Transverse colon (tissue), 4 donors: ENCODE measurements around the gene DDHD1. TPM values are rescaled to one million over a fixed set of nuclear protein-coding genes. Genes with fewer than 3 reads are reported as not detected.
A peak's percentile ranks its signal among the peaks of the same experiment; 100 is the strongest.

Source experiments
- DNase-seq: peaks from one replicate; pipeline ENCODE4 v3.0.0-alpha.2; 2019
- H3K27ac ChIP-seq, 4 donors: fragments of 200-600 bp; sonication (generic); 2 replicates each; pipeline ENCODE4 v1.5.1; 2016 to 2018; ENCODE audit warnings: inconsistent platforms in 4 of 4
- H3K27me3 ChIP-seq: fragments of 200-600 bp; sonication (generic); 2 replicates; pipeline ENCODE4 v1.5.1; 2017; ENCODE audit warnings: inconsistent platforms
- H3K36me3 ChIP-seq, 4 donors: fragments of 200-600 bp; sonication (generic); 2 replicates each; pipeline ENCODE4 v1.5.1; 2017 to 2019; ENCODE audit warnings: inconsistent platforms in 4 of 4
- H3K4me1 ChIP-seq, 4 donors: fragments of 200-600 bp; sonication (generic); 2 replicates each; pipeline ENCODE4 v1.5.1; 2017 to 2020; ENCODE audit warnings: inconsistent platforms in 4 of 4
- H3K4me3 ChIP-seq, 4 donors: fragments of 200-600 bp; sonication (generic); 1 replicate in 1 of 4; 2 replicates in 3 of 4; pipeline versions ENCODE4 v1.5.1 to v1.6.1; 2017 to 2019; ENCODE audit warnings: inconsistent platforms in 4 of 4
- H3K9me3 ChIP-seq, 2 donors: fragments of 200-600 bp; sonication (generic); 2 replicates each; pipeline ENCODE4 v1.5.1; 2017 to 2019; ENCODE audit warnings: inconsistent platforms in 2 of 2
- CTCF ChIP-seq, 5 experiments: fragments of 200-600 bp in 3 of 5; fragments of 450-650 bp in 2 of 5; sonication (generic) in 3 of 5; IDR thresholded peaks; 1 replicate in 2 of 5; 2 replicates in 3 of 5; pipeline ENCODE4 v1.5.1; 2016 to 2017; ENCODE audit warnings: antibody characterized with exemption in 5 of 5, inconsistent platforms in 3 of 5, mild to moderate bottlenecking in 2 of 5, moderate library complexity in 1 of 5
- EP300 ChIP-seq: sonication (generic); formaldehyde crosslinking; IDR thresholded peaks from one replicate; pipeline ENCODE4 v1.6.1; 2017; ENCODE audit warnings: antibody characterized with exemption, low read depth
- POLR2A ChIP-seq: fragments of 450-650 bp; IDR thresholded peaks from one replicate; pipeline ENCODE4 v1.6.1; 2016; ENCODE audit warnings: antibody characterized with exemption, mild to moderate bottlenecking, moderate library complexity
- POLR2AphosphoS5 ChIP-seq, 3 donors: sonication (generic); formaldehyde crosslinking; IDR thresholded peaks; one replicate each; pipeline ENCODE4 v1.6.1; 2016; ENCODE audit warnings: antibody characterized with exemption in 3 of 3
- WGBS, 2 donors: methylation state at CpG; one replicate each; pipeline ENCODE4 v1.1.5; 2018; ENCODE audit warnings: low coverage in 1 of 2; 5-methylcytosine and 5-hydroxymethylcytosine counted together
- in situ Hi-C, 4 donors: fragments of 200-750 bp; cut with MboI; loops; one replicate each; pipeline versions ENCODE4 v1.15.0 to v1.15.1; 2017; ENCODE audit warnings: low sequenced_read_pairs in 3 of 4, low pct_ligation_motif_present in 1 of 4, low pct_unique_long_range_greater_than_20kb in 1 of 4
- intact Hi-C: fragments of 100-400 bp; cut with DNase I; formaldehyde crosslinking; loops from one replicate; pipeline ENCODE4 v1.15.1; 2023; ENCODE audit warnings: low total_unique reads
- total RNA-seq, 4 donors: library from RNA; depleted of rRNA; stranded (reverse); fragments of >200 nt; gene quantifications; one replicate each; pipeline ENCODE4 v1.1.0, GENCODE V29; 2016

DDHD1 gene
- total RNA-seq, 4 donors from 2014 or later = 6.4 to 20.5 (median 13.7) TPM

- Histone ChIP-seq H3K9me3 (no peaks in the 10 kb centered on the region), H3K4me3 (no peak overlapping the region), H3K36me3 (no peaks in the 10 kb centered on the region), H3K27me3 (no peaks in the 10 kb centered on the region), H3K4me1 (no peaks in the 10 kb centered on the region), H3K27ac (no peak overlapping the region)
- in situ Hi-C loops = no loop called here
- intact Hi-C loops = no loop called here
- WGBS, 2 donors = 81 to 90% methylated on average over 4 of the region's 4 CpGs
- TF ChIP-seq POLR2A = no peak
- TF ChIP-seq EP300 = no peak
- no peak for TF ChIP-seq POLR2AphosphoS5 (IDR thresholded peaks at IDR 0.05)
- no peak for TF ChIP-seq CTCF (IDR thresholded peaks at IDR 0.05)
- no peak for DNase-seq
These were observed 21.8 kb upstream of the DDHD1 start for GRCh38 chr14:53174918-53175317.

DNA sequence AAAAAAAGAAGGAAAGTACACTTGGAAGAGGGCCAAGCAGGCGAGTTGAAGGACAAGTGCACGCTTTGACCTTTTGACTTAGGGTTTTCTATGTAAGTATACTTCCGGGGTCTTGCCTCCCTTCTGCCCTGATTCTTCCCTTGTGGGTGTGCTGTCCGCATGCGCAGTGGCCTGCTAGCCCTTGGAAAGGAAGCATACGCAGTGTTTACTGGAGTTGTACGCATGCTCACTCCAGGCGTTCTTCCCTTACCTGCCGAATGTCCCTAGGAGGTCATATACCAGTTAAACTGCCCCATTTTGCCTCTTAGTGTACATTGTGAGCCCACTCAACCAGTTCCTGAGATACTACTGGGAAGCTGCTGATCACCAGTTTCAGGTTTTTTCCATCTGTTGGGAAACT is 15.7 kb upstream of the DDHD1 start:
- intact Hi-C loops (no loop called here), in situ Hi-C loops (no loop called here)
- no peaks in the 10 kb centered on the region for H3K9me3 ChIP-seq
- DNase-seq = no peak
- H3K27ac ChIP-seq = no peak overlapping the region
- WGBS, 2 donors = 87% methylated on average over 9 of the region's 9 CpGs; no CpG with 5 or more reads in 1 of the 2 donors
- no peaks in the 10 kb centered on the region for H3K27me3 ChIP-seq
- no peaks in the 10 kb centered on the region for H3K4me1 ChIP-seq
- no peaks in the 10 kb centered on the region for H3K36me3 ChIP-seq
- TF ChIP-seq CTCF (IDR thresholded peaks at IDR 0.05) = no peak
- H3K4me3 ChIP-seq = no peak overlapping the region

DNA sequence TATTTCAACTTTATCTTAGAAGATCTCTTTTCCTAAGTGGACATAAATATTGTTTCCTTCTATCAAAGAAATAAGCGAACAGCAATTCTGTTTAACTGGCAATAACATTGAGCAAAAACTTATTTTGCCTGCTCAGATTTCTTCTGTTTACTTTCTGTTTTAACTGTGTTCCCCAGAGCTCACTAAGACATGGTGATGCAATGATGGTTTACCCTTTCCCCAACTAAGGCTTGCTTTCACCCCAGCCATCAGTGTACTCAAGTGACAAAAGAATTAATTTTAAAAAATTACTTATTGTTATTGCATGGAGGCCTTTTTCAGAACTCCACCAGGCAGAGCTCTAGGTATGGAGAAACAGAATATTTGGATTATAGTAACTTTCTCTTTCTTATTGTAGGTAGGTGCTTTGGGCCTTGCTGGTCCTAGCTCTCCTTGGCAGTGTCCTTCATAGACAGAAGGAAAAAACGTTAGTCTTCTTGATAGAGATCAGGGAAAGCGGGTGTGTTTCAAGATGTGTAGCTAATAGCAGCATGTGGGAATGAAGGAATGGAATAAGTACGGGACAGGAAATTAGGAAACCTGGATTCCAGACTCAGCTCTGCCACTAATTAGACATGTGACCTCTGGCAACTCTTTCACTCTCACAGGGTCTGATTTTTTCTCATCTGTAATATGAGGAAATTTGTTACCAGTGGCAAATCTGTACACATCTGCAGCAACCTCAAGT is 14.6 kb upstream of the DDHD1 start:
- TF ChIP-seq EP300 = no peak
- in situ Hi-C loops (no loop called here), intact Hi-C loops (no loop called here)
- H3K27ac ChIP-seq = peak overlapping the region in 1 of 4 donors; percentile 12
- H3K4me3 ChIP-seq = no peak overlapping the region
- WGBS, 2 donors = 52 to 79% methylated on average over 4 of the region's 4 CpGs
- H3K4me1 ChIP-seq = no peaks in the 10 kb centered on the region
- no peak for DNase-seq
- no peaks in the 10 kb centered on the region for H3K27me3 ChIP-seq
- H3K9me3 ChIP-seq = no peaks in the 10 kb centered on the region
- no peaks in the 10 kb centered on the region for H3K36me3 ChIP-seq

GRCh38 chr14:53161758-53162435 is 8.8 kb upstream of the DDHD1 start:
- no peak for DNase-seq
- in situ Hi-C loops (no loop called here), intact Hi-C loops (no loop called here)
- no peaks in the 10 kb centered on the region for H3K36me3 ChIP-seq
- H3K27me3 ChIP-seq = no peaks in the 10 kb centered on the region
- H3K4me3 ChIP-seq = no peak overlapping the region
- 84 to 100% methylated on average over 1 to 2 of the region's 2 CpGs for WGBS, 2 donors
- TF ChIP-seq EP300 = no peak
- TF ChIP-seq POLR2AphosphoS5 (IDR thresholded peaks at IDR 0.05) = no peak
- no peak for TF ChIP-seq POLR2A
- TF ChIP-seq CTCF (IDR thresholded peaks at IDR 0.05) = no peak
- H3K27ac ChIP-seq = no peak overlapping the region
- no peaks in the 10 kb centered on the region for H3K9me3 ChIP-seq
- H3K4me1 ChIP-seq = no peaks in the 10 kb centered on the region
